OCI-LY3 (cell line): Measurements from ENCODE around the gene ZSWIM5.

Experiments
- CTCF ChIP-seq: fragments of 200-600, 300-600 bp; sonication (generic); IDR thresholded peaks from 2 replicates; pipeline ENCODE4 v1.5.1; 2014; ENCODE audit warnings: antibody characterized with exemption, low read length, low read depth
- EZH2phosphoT487 ChIP-seq: fragments of 200-600 bp; shearing (Covaris generic); IDR thresholded peaks from 2 replicates; pipeline ENCODE4 v1.6.1; 2018; ENCODE audit warnings: antibody characterized with exemption, mixed run types, low read depth

GRCh38 chr1:45065083-45065482 is 141.3 kb downstream of the ZSWIM5 start:
- no peak for TF ChIP-seq CTCF
- no peak for TF ChIP-seq EZH2phosphoT487
